ENCODE results near the gene EIF4EBP2.

EIF4EBP2 gene

GRCh38 chr10:70403483-70404035, 386 bp upstream of the EIF4EBP2 start:
- no peak for TF ChIP-seq CTCF (IDR thresholded peaks at IDR 0.05; ENCODE audit: low read depth, low read length)
- DNase-seq, result no peak
- Histone ChIP-seq H3K4me3 (ENCODE audit: low read depth, low read length) (peak overlapping the region; percentile 33), H3K9me3 (ENCODE audit: severe bottlenecking) (no peaks in the 10 kb centered on the region), H3K36me3 (peaks cover 17% of the 10 kb centered on the region), H3K27ac (peak overlapping the region; percentile 90), H3K27me3 (ENCODE audit: insufficient read depth, low read depth, severe bottlenecking) (no peaks in the 10 kb centered on the region)

GRCh38 chr10:70404787-70405036, 767 bp downstream of the EIF4EBP2 start:
- Histone ChIP-seq H3K4me3 (ENCODE audit: low read depth, low read length) (peak overlapping the region; percentile 75), H3K27ac (peak overlapping the region; percentile 90), H3K36me3 (peaks cover 27% of the 10 kb centered on the region), H3K9me3 (ENCODE audit: severe bottlenecking) (no peaks in the 10 kb centered on the region), H3K27me3 (ENCODE audit: insufficient read depth, low read depth, severe bottlenecking) (no peaks in the 10 kb centered on the region)
- no peak for DNase-seq
- no peak for TF ChIP-seq CTCF (IDR thresholded peaks at IDR 0.05; ENCODE audit: low read depth, low read length)

- peak overlapping the region; percentile 75 for H3K4me3 ChIP-seq (ENCODE audit: low read depth, low read length)
- TF ChIP-seq CTCF (IDR thresholded peaks at IDR 0.05; ENCODE audit: low read depth, low read length), result no peak
- peaks cover 31% of the 10 kb centered on the region for H3K36me3 ChIP-seq
- H3K9me3 ChIP-seq (ENCODE audit: severe bottlenecking), result no peaks in the 10 kb centered on the region
- peak overlapping the region; percentile 90; the same call in 1 of the 2 replicates for H3K27ac ChIP-seq
- H3K27me3 ChIP-seq (ENCODE audit: insufficient read depth, low read depth, severe bottlenecking), result no peaks in the 10 kb centered on the region
- DNase-seq, result peak; percentile 23
Measured at GRCh38 chr10:70405037-70405824, 1.3 kb downstream of the EIF4EBP2 start.

- no peak for DNase-seq
- H3K9me3 ChIP-seq (ENCODE audit: severe bottlenecking), result no peaks in the 10 kb centered on the region
- TF ChIP-seq CTCF (IDR thresholded peaks at IDR 0.05; ENCODE audit: low read depth, low read length), result no peak
- H3K4me3 ChIP-seq (ENCODE audit: low read depth, low read length), result no peak overlapping the region
- H3K27me3 ChIP-seq (ENCODE audit: insufficient read depth, low read depth, severe bottlenecking), result no peaks in the 10 kb centered on the region
- H3K27ac ChIP-seq, result no peak overlapping the region
- peaks cover 55% of the 10 kb centered on the region for H3K36me3 ChIP-seq
Measured at GRCh38 chr10:70409772-70410171, 5.8 kb downstream of the EIF4EBP2 start.

- H3K9me3 ChIP-seq (ENCODE audit: severe bottlenecking), result no peaks in the 10 kb centered on the region
Measured at GRCh38 chr10:70410608-70411007, 6.7 kb downstream of the EIF4EBP2 start.

More at GRCh38 chr10:70410608-70411007, 6.7 kb downstream of the EIF4EBP2 start:
- H3K36me3 ChIP-seq, result peaks cover 55% of the 10 kb centered on the region
- DNase-seq, result no peak
- no peak overlapping the region for H3K27ac ChIP-seq
- TF ChIP-seq CTCF (IDR thresholded peaks at IDR 0.05; ENCODE audit: low read depth, low read length), result no peak
- no peak overlapping the region for H3K4me3 ChIP-seq (ENCODE audit: low read depth, low read length)
- no peaks in the 10 kb centered on the region for H3K27me3 ChIP-seq (ENCODE audit: insufficient read depth, low read depth, severe bottlenecking)
